Neural cell (in vitro differentiated cells): ENCODE data around the gene COBLL1.

Experiments
- EZH2 ChIP-seq: fragments of 200-600, 300-800 bp; shearing (Covaris generic), sonication (generic); IDR thresholded peaks from 2 replicates; pipeline ENCODE4 v1.6.1; 2014; ENCODE audit warnings: antibody characterized with exemption, low read length, borderline replicate concordance, mild to moderate bottlenecking; ENCODE audit not compliant: insufficient read depth, poor library complexity, severe bottlenecking
- MXI1 ChIP-seq: fragments of 450-650 bp; conservative IDR thresholded peaks from 2 replicates; pipeline ENCODE4 v1.6.1; 2014; ENCODE audit warnings: antibody characterized with exemption, mild to moderate bottlenecking; ENCODE audit not compliant: poor library complexity, severe bottlenecking
- TF ChIP-seq, protein P1 (sequence below): fragments of 450-650 bp; IDR thresholded peaks from 2 replicates; pipeline ENCODE4 v1.5.1; 2014; ENCODE audit warnings: antibody characterized with exemption, mild to moderate bottlenecking, moderate library complexity; ENCODE audit not compliant: poor library complexity, severe bottlenecking
- TF ChIP-seq, protein P2 (sequence below): IDR thresholded peaks from 2 replicates; pipeline ENCODE4 v1.6.1; 2012; ENCODE audit warnings: borderline replicate concordance

DNA sequence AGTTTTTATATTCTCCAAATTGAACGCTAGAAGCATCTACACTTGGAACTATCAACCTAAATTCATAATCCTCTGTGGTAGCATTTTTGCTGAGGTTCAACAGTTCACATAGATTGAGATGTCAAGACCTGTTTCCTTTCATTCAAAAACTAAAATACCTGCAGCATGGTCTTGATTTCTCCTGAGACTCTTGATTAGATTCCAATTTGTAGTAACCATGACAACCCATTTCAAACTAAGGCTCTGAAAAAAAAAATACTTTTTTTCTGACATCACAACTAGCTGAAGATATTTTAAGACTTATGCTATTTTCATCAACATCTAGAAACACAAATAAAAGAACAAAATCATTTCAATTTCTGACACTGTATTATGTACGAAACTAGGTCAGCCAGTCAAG lies 29.8 kb downstream of the COBLL1 start:
- TF ChIP-seq, protein P1, sequence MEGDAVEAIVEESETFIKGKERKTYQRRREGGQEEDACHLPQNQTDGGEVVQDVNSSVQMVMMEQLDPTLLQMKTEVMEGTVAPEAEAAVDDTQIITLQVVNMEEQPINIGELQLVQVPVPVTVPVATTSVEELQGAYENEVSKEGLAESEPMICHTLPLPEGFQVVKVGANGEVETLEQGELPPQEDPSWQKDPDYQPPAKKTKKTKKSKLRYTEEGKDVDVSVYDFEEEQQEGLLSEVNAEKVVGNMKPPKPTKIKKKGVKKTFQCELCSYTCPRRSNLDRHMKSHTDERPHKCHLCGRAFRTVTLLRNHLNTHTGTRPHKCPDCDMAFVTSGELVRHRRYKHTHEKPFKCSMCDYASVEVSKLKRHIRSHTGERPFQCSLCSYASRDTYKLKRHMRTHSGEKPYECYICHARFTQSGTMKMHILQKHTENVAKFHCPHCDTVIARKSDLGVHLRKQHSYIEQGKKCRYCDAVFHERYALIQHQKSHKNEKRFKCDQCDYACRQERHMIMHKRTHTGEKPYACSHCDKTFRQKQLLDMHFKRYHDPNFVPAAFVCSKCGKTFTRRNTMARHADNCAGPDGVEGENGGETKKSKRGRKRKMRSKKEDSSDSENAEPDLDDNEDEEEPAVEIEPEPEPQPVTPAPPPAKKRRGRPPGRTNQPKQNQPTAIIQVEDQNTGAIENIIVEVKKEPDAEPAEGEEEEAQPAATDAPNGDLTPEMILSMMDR = no peak
- TF ChIP-seq, protein P2, sequence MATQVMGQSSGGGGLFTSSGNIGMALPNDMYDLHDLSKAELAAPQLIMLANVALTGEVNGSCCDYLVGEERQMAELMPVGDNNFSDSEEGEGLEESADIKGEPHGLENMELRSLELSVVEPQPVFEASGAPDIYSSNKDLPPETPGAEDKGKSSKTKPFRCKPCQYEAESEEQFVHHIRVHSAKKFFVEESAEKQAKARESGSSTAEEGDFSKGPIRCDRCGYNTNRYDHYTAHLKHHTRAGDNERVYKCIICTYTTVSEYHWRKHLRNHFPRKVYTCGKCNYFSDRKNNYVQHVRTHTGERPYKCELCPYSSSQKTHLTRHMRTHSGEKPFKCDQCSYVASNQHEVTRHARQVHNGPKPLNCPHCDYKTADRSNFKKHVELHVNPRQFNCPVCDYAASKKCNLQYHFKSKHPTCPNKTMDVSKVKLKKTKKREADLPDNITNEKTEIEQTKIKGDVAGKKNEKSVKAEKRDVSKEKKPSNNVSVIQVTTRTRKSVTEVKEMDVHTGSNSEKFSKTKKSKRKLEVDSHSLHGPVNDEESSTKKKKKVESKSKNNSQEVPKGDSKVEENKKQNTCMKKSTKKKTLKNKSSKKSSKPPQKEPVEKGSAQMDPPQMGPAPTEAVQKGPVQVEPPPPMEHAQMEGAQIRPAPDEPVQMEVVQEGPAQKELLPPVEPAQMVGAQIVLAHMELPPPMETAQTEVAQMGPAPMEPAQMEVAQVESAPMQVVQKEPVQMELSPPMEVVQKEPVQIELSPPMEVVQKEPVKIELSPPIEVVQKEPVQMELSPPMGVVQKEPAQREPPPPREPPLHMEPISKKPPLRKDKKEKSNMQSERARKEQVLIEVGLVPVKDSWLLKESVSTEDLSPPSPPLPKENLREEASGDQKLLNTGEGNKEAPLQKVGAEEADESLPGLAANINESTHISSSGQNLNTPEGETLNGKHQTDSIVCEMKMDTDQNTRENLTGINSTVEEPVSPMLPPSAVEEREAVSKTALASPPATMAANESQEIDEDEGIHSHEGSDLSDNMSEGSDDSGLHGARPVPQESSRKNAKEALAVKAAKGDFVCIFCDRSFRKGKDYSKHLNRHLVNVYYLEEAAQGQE = no peak
- TF ChIP-seq EZH2 = no peak
- no peak for TF ChIP-seq MXI1
